ENCODE measurements around the gene PDCD4.

GRCh38 chr10:110903280-110904278, 31.9 kb downstream of the PDCD4 start:
- no peak for TF ChIP-seq CTCF (IDR thresholded peaks at IDR 0.05)
- no peak for TF ChIP-seq CREB1 (CRISPR knock-in tag; IDR thresholded peaks at IDR 0.05)
- no peak for TF ChIP-seq IRF1 (CRISPR knock-in tag; IDR thresholded peaks at IDR 0.05)
- TF ChIP-seq JAZF1 (CRISPR knock-in tag; IDR thresholded peaks at IDR 0.05), result no peak
- no peak for TF ChIP-seq USF2 (CRISPR knock-in tag; IDR thresholded peaks at IDR 0.05)
- TF ChIP-seq NFATC4 (CRISPR knock-in tag; IDR thresholded peaks at IDR 0.05), result no peak
- TF ChIP-seq NR3C1 (CRISPR knock-in tag; conservative IDR thresholded peaks at IDR 0.05; ENCODE audit: low read depth), result no peak
- TF ChIP-seq CBFB (CRISPR knock-in tag; IDR thresholded peaks at IDR 0.05; ENCODE audit: low read depth), result no peak
- TF ChIP-seq IRF2 (CRISPR knock-in tag; IDR thresholded peaks at IDR 0.05; ENCODE audit: borderline replicate concordance, low read depth), result no peak
- TF ChIP-seq, protein P1, sequence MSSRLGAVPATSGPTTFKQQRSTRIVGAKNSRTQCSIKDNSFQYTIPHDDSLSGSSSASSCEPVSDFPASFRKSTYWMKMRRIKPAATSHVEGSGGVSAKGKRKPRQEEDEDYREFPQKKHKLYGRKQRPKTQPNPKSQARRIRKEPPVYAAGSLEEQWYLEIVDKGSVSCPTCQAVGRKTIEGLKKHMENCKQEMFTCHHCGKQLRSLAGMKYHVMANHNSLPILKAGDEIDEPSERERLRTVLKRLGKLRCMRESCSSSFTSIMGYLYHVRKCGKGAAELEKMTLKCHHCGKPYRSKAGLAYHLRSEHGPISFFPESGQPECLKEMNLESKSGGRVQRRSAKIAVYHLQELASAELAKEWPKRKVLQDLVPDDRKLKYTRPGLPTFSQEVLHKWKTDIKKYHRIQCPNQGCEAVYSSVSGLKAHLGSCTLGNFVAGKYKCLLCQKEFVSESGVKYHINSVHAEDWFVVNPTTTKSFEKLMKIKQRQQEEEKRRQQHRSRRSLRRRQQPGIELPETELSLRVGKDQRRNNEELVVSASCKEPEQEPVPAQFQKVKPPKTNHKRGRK (CRISPR knock-in tag; IDR thresholded peaks at IDR 0.05; ENCODE audit: borderline replicate concordance), result no peak

All from WTC11 (cell line).